WTC11 (cell line): ENCODE results near the gene RAB3IL1.

Experiments used
- AFF4 ChIP-seq: sonication (generic); formaldehyde crosslinking; IDR thresholded peaks from 2 replicates; pipeline ENCODE4 v1.8.1; 2023; ENCODE audit warnings: mild to moderate bottlenecking, missing genetic modification reagents, borderline replicate concordance
- CREM ChIP-seq: sonication (generic); formaldehyde crosslinking; IDR thresholded peaks from 2 replicates; pipeline ENCODE4 v1.8.1; 2022; ENCODE audit warnings: mild to moderate bottlenecking, missing genetic modification reagents, moderate library complexity
- CTCF ChIP-seq: fragments of 200-600 bp; IDR thresholded peaks from 2 replicates; pipeline ENCODE4 v1.8.0; 2022; ENCODE audit warnings: antibody characterized with exemption
- FOXJ3 ChIP-seq: sonication (generic); formaldehyde crosslinking; IDR thresholded peaks from 2 replicates; pipeline ENCODE4 v1.9.0; 2021; ENCODE audit warnings: missing genetic modification reagents, mild to moderate bottlenecking, borderline replicate concordance
- IRF1 ChIP-seq: sonication (generic); formaldehyde crosslinking; IDR thresholded peaks from 2 replicates; pipeline ENCODE4 v1.8.0; 2023; ENCODE audit warnings: missing genetic modification reagents
- JUN ChIP-seq: sonication (generic); formaldehyde crosslinking; IDR thresholded peaks from 2 replicates; pipeline ENCODE4 v1.8.0; 2023; ENCODE audit warnings: mild to moderate bottlenecking, missing genetic modification reagents
- NFATC4 ChIP-seq: fragments of 250-450 bp; sonication (Bioruptor Pico); IDR thresholded peaks from 2 replicates; pipeline ENCODE4 v1.9.0; 2021; ENCODE audit warnings: mild to moderate bottlenecking
- NFE2L1 ChIP-seq: sonication (generic); formaldehyde crosslinking; IDR thresholded peaks from 2 replicates; pipeline ENCODE4 v1.8.1; 2023; ENCODE audit warnings: missing genetic modification reagents
- SP1 ChIP-seq: sonication (generic); formaldehyde crosslinking; conservative IDR thresholded peaks from 2 replicates; pipeline ENCODE4 v1.8.1; 2022; ENCODE audit warnings: missing genetic modification reagents
- TF ChIP-seq, protein P1 (sequence below): sonication (generic); formaldehyde crosslinking; IDR thresholded peaks from 2 replicates; pipeline ENCODE4 v1.8.0; 2022; ENCODE audit warnings: mild to moderate bottlenecking, missing genetic modification reagents

DNA sequence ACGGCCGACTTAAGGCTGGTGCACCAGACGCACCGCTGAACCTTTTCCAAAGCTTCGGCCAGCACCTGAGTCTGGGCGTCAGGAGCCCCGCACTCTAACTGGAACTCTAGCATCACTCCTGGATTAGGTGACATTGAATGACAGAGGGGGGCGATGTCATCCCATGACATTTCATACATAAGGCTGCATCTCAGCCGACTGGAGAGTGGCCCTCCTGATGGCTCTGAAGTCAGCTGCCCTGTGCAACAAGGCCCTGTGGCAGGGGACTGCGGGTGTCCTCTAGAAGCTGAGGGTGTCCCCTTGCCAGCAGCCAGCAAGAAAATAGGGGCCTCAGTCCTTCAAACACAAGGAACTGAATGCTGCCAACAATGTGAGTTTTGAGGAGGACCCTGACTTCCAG is 16.0 kb downstream of the RAB3IL1 start:
- TF ChIP-seq CTCF (no peak), NFE2L1 (CRISPR knock-in tag) (no peak), FOXJ3 (CRISPR knock-in tag) (no peak), AFF4 (CRISPR knock-in tag) (no peak), NFATC4 (CRISPR knock-in tag) (no peak), SP1 (no peak), IRF1 (CRISPR knock-in tag) (no peak), CREM (CRISPR knock-in tag) (no peak), JUN (no peak)
- TF ChIP-seq, protein P1, sequence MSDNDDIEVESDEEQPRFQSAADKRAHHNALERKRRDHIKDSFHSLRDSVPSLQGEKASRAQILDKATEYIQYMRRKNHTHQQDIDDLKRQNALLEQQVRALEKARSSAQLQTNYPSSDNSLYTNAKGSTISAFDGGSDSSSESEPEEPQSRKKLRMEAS (CRISPR knock-in tag), result no peak
